DMS53 treated with DMSO at 0.1 percent for 48 hours (cell line): ENCODE data around the gene ECT2.
A peak's percentile ranks its signal among the peaks of the same experiment; 100 is the strongest.
"Not testable (repeated sequence)": the region's sequence is repeated elsewhere in the genome, so short reads cannot be mapped to it uniquely, and the experiment has no call there.

Experiments
- DNase-seq: peaks from one replicate; lab custom pipeline; 2025; ENCODE audit not compliant: unreplicated experiment; lab: John Stamatoyannopoulos, UW

The ECT2 gene, protein sequence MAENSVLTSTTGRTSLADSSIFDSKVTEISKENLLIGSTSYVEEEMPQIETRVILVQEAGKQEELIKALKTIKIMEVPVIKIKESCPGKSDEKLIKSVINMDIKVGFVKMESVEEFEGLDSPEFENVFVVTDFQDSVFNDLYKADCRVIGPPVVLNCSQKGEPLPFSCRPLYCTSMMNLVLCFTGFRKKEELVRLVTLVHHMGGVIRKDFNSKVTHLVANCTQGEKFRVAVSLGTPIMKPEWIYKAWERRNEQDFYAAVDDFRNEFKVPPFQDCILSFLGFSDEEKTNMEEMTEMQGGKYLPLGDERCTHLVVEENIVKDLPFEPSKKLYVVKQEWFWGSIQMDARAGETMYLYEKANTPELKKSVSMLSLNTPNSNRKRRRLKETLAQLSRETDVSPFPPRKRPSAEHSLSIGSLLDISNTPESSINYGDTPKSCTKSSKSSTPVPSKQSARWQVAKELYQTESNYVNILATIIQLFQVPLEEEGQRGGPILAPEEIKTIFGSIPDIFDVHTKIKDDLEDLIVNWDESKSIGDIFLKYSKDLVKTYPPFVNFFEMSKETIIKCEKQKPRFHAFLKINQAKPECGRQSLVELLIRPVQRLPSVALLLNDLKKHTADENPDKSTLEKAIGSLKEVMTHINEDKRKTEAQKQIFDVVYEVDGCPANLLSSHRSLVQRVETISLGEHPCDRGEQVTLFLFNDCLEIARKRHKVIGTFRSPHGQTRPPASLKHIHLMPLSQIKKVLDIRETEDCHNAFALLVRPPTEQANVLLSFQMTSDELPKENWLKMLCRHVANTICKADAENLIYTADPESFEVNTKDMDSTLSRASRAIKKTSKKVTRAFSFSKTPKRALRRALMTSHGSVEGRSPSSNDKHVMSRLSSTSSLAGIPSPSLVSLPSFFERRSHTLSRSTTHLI

DNA sequence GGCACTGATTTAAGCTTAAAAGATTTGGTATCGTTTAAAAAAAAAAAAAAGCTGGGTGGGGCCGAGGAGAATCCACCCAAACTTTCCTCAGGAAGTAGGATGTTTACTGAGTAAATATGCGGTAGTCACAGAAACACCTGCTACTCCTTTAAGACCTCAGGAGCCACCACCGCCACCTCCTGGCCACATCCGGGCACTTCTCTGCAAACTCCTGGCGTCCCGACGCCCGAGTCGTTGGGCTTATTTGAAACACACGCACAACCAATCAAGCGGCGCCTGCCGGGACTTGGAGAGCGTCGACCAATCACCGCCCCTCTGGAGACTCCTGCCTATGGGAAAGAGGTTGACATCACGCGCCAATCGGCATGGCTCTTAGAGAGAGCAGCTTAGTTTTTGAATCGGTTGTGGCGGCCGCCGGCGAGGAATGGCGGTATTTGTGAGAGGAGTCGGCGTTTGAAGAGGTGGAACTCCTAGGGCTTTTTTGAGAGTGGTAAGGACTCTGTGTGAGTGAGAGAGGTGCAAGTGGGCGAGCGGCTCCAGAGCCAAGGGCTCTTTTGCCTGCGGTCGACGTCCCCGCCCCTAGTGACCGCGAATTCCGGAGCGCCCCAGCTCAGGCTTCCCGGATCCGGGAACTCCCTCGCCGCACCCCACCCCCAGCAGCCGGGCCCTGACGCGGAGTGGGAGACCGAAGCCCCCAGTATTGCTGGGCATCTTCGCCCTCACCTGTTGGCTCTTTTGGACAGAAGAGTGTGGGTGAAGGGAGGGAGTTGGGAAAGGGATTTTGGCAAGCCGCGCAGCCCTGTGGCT lies at the start of gene ECT2:
Gene ECT2, plus strand, starts transcription at position 359 of the 807 bp plus-strand sequence. CDS start 3,805 bp downstream, outside the sequence.
- DNase-seq = peak; percentile 96

DNA sequence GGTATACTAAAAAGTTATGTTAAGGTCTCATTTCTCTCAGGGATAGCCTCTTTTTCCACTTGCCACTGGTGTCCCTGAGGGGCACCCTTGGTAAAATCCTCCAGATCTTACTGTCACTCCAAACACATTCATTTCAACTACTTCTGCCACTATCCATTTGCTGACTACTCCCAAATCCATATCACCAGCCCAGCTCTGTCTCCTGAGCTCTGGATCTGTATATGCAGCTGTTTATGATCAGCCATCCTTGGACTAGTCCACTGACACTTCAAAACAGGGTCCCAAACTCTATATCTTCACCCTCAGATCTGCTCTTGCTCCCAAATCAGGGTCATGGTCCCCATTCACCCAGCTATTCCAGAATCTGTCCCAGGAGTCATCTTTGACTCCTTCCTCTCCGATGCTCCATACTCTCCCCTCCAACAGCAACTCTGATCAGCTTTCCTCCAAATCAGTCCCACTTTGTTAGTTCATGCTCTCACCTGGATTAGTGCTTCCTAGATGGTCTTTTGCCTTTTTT lies 49.5 kb upstream of the ECT2 start:
- DNase-seq = no peak

- DNase-seq = no peak
Measured at GRCh38 chr3:172701751-172702150, 48.8 kb upstream of the ECT2 start.

- no peak for DNase-seq
Measured at GRCh38 chr3:172702256-172702655, 48.3 kb upstream of the ECT2 start.

GRCh38 chr3:172702731-172703130 lies 47.8 kb upstream of the ECT2 start:
- not testable (repeated sequence) for DNase-seq

DNA sequence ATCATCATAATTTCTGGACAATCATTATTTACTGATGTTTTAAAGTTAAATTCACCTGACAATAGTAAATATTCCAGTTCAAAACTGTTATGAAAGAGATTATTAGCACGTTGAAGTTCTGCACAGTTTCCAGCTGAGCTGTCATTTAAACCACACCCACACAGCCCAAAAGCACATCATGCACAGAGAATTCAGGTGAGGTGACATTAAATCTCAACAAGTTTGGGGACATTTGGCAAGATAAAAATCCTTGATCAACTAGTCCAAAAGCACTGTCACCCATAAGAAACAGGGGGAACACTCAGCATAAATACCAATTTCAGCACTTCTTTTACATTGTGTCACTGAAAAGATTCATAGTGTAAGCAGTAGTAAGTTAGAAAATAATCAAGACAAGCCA lies 46.5 kb upstream of the ECT2 start:
- DNase-seq = no peak

- DNase-seq = no peak
Measured at GRCh38 chr3:172705170-172705569, 45.4 kb upstream of the ECT2 start.

GRCh38 chr3:172707030-172707429 lies 43.5 kb upstream of the ECT2 start:
- no peak for DNase-seq

DNA sequence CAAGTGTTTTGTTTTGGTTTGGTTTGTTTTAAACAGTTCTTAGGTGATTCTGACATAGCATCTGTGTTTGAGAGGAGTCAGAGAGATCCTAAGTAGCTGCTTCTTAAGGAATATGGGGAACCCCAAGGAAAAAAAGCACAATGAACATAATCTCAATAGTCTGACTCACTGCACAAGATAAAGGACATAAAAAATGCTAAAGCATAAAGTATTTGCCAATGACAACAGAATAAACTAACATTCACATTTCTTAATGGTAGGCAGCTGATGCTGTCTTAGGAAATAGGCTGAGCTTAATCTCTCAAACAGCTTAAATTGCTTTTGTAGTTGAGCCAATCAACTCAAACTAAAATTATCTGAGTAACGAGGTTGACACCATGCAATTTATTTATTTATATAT lies 42.6 kb upstream of the ECT2 start:
- DNase-seq = no peak

- no peak for DNase-seq
Measured at GRCh38 chr3:172708921-172709773, 41.4 kb upstream of the ECT2 start.

DNA sequence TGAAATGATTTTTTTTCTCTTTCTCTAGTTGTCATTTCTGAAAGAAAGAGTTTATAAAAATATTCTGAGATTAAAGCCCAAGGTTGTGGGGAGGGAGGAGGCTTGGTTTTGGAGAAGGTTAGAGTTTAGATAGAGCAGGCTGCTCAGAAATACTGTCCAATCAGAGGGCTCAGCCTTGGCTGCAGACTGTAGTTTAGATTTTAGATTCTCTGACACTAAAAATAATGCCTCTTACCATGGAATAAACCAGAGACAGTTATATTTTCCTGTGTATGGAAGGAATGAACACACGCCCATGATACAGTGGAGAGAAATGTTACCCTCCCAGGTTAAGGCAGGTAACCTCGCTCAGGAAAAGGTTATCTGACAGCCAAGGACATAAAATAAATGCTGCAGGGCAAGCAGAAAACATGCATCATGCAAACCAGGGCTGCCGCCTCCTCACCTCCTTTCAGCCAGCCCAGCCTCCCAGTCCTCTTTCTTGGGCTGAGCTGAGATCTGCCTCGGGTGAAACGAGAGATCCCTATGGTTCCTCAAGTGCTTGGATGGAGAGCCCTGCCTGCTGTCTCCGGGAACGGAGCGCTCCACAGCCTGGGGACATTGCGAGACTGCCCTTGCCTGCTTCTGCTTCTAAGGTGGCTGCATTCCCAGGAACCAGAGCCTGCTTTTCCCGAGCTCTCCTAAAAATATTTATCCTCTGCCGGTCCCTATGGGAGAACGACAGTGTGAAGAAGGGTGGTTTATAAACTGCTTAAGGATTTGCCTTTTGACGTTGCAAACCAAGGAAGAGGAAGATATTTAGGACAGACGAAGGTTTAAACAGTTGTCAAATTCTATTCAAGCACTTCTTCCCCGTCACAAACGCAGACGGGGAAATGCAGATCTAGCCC lies 40.5 kb upstream of the ECT2 start:
- no peak for DNase-seq

DNA sequence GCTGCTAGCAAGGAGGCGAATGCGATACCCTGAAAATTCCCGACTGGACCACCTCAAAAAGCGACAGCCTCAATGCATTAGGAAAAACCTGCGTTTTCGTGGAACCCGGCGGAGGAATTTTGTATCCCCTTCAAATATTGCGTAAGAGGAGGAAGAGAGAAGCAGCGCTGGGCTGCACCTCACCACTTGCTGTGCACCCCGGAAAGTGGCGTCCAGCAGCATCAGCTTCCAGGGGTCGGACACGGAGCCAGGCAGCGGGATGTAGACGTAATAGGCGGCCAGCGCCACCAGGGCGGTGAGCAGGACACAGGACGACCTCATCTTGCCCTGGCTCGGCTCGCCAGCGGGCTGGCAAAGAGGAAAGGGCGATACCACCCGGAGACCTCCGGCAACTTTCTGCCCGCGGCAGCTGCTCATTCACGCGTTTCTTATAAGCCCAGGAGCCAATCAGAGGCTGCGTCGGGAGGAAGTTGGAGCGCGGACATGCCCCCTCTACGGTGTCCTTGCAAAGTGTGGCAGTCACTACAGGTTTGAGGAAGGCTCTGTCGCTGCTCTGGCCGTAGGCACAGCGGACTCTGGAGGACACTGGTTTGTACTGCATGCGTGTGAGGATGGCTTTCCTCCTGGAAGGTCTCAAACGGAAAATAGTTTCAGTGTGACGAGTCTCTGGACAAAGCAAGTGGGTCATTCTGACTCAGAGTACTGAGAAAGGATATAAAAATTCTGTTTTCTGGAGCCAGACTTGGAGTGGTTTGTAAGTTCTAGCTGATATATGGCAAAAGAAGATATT lies 39.7 kb upstream of the ECT2 start, which contains the start of gene NCEH1:
Gene NCEH1, minus strand, starts transcription at position 404 of the 790 bp plus-strand sequence. Its CDS starts 83 bp downstream, at position 321.
- peak; percentile 85 for DNase-seq

GRCh38 chr3:172711454-172711795 lies 39.1 kb upstream of the ECT2 start:
- DNase-seq = no peak

DNA sequence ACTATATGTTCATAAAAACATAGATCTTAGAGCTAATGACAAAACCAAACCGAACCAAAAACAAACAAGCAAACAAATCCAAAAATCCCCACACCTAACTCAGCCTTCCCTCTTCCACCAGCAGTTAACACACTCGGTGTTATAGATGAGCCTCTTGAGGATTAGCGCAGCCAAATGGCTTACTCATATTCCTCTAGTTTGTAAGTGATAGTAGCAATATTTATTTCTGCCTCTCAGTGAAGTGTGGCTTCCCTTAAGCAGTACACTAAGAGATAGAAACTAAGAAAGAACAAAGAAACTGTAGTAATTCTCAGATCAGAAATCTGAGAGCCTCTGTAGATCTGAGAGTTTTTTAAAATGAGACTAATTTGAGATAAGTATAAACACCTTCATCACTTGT lies 37.2 kb upstream of the ECT2 start:
- DNase-seq = no peak

DNA sequence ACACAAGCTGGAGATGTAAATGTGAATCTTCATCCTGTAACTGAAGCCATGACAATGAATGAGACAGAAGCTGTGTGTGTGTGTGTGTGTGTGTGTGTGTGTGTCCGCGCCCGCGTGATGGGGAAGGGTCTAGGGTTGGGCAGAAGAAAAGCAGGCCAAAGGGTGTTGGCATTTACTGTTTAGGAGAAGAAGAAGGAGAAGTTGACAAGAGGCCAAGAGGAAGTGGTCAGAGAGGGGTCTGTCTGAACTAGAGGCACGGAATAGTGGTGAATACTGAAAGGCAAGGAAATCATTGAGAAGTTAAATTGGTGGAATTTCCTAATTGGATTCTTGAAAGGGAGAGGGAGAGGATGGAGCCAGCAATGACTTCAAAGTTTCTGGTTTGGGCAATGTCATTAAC lies 34.0 kb upstream of the ECT2 start:
- no peak for DNase-seq

GRCh38 chr3:172717493-172718088 lies 32.9 kb upstream of the ECT2 start:
- DNase-seq = no peak

DNA sequence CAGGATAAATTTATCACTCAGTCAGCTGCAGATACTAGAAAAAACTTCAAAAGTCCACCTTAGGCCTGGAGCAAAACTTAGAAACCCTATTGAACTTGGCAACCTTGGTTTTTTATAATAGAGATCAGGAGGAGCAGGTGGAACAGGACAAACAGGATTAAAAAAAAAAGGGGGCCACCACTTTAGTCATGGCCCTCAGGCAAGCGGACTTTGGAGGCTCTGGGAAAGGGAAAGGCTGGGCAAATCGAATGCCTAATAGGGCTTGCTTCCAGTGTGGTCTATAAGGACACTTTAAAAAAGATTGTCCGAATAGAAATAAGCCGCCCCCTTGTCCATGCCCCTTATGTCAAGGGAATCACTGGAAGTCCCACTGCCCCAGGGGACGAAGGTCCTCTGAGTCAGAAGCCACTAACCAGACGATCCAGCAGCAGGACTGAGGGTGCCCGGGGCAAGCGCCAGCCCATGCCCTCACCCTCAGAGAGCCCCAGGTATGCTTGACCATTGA lies 27.9 kb upstream of the ECT2 start:
- not testable (repeated sequence) for DNase-seq

DNA sequence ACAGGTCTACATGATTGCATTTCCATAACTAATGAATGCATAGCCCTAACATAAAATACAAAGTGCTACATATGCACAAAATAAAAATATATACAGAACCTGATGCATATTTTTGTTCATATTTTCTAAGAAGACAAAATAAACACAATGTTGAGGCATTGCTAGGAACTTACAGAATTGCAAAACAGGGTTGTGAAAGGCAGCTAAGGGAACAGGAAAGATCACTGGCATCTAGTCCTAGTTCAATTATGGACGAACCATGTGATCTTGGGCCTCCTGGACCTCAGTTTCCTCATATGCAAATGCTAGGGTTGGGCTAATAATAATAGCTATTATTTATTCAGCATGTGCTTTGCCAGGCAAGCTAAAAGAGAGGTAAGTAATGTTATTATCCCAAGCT lies 24.1 kb upstream of the ECT2 start:
- DNase-seq = no peak
